ENCODE results near the gene COL2A1. TPM values are rescaled to one million over a fixed set of nuclear protein-coding genes. Genes with fewer than 3 reads are reported as not detected.

The COL2A1 gene
- total and polyA plus RNA-seq, 2 donors (not counting 3 experiments of a cell fraction or from before 2014, with no cell fraction given): not detected

DNA sequence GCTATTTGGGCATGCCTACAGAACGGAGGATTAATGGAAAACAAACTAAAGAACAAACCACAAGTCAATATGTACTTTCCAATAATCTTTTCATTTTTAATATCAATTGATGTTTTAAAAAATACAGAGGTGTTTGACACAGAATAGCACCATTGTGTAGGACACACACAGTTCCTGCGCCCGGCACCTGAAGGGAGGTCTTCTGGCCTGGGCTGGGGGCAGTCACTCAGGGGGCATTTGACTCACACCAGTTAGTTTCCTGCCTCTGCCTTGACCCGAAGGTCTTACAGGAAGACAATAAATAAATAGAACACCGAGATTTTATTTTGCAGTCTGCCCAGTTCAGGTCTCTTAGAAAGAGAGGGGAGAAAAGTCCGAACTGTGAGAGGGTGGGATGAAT is 31.4 kb downstream of the COL2A1 start:
- CTCF ChIA-PET: no interaction called here
- no peaks in the 10 kb centered on the region for H3K9me1 ChIP-seq (replicated peaks; ENCODE audit: control insufficient read depth, extremely low read depth, insufficient read depth, low read length)
- BruUV-seq (replicated peaks): no TSS peak
- no peak overlapping the region for H3K27ac ChIP-seq (ENCODE audit: insufficient read depth, low read depth, low read length)
- H3K4me3 ChIP-seq (replicated peaks in 1 of 3; ENCODE audit: insufficient read depth in 1 of 3, low read depth in 1 of 3, low read length in 3 of 3): no peak overlapping the region
- FAIRE-seq: no peak
- dilution Hi-C loops (cut with MboI; ENCODE audit: extremely low pct_ligation_motif_present, low sequenced_read_pairs) (no loop called here), intact Hi-C loops (cut with micrococcal nuclease) (no loop called here)
- no peak for DNase-seq (ENCODE audit: low read depth, low spot score)
- peaks cover 0 to 2% of the 10 kb centered on the region in 2 experiments for H3K36me3 ChIP-seq (ENCODE audit: control insufficient read depth in 2 of 2, extremely low read depth in 1 of 2, insufficient read depth in 2 of 2, low read length in 2 of 2)
- no peaks in the 10 kb centered on the region for H3K4me1 ChIP-seq (ENCODE audit: control insufficient read depth, extremely low read depth, insufficient read depth, low read length)
- no peaks in the 10 kb centered on the region for H3K27me3 ChIP-seq (ENCODE audit: control insufficient read depth in 2 of 2, insufficient read depth in 2 of 2, low read length in 2 of 2)
- no peaks in the 10 kb centered on the region for H4K20me1 ChIP-seq (replicated peaks; ENCODE audit: control insufficient read depth, extremely low read depth, insufficient read depth, low read length)
- no peak overlapping the region for H3K4me2 ChIP-seq (ENCODE audit: insufficient read depth, low read length)
- H3K79me2 ChIP-seq (ENCODE audit: control insufficient read depth, insufficient read depth, low read length): no peaks in the 10 kb centered on the region
- H2AFZ ChIP-seq (ENCODE audit: low read depth, low read length): no peak overlapping the region
- TF ChIP-seq CTCF (IDR thresholded peaks at IDR 0.05; ENCODE audit: extremely low read depth in 1 of 2, insufficient read depth in 1 of 2, low read depth in 1 of 2, low read length in 2 of 2) (no peak), JUN (IDR thresholded peaks at IDR 0.05; ENCODE audit: borderline replicate concordance, insufficient read depth, insufficient read length, low read depth) (no peak), MYC (IDR thresholded peaks at IDR 0.05; ENCODE audit: low read depth, low read length) (no peak), MAX (IDR thresholded peaks at IDR 0.05; ENCODE audit: insufficient read depth, insufficient read length) (no peak), EZH2 (IDR thresholded peaks at IDR 0.05; ENCODE audit: borderline replicate concordance, low read depth, low read length, severe bottlenecking) (no peak), GATA2 (IDR thresholded peaks at IDR 0.05; ENCODE audit: insufficient read depth, insufficient read length, low read depth, low read length) (no peak), FOS (IDR thresholded peaks at IDR 0.05; ENCODE audit: borderline replicate concordance, insufficient read depth, low read length) (no peak), POLR2AphosphoS5 (IDR thresholded peaks at IDR 0.05; ENCODE audit: insufficient read depth, low read depth, low read length) (no peak), POLR2A (IDR thresholded peaks at IDR 0.05; ENCODE audit: low read depth, low read length) (no peak)
- H3K9ac ChIP-seq (replicated peaks; ENCODE audit: extremely low read depth, insufficient read depth, low read length): no peak overlapping the region
- H3K9me3 ChIP-seq (replicated peaks; ENCODE audit: control insufficient read depth, insufficient read depth, low read length): no peaks in the 10 kb centered on the region
- POLR2A ChIA-PET: no interaction called here

Measured in endothelial cell of umbilical vein (primary cell).